ENCODE data around the gene GSTK1. TPM values are rescaled to one million over a fixed set of nuclear protein-coding genes. Genes with fewer than 3 reads are reported as not detected.
A peak's percentile ranks its signal among the peaks of the same experiment; 100 is the strongest.
"Not testable (repeated sequence)": the region's sequence is repeated elsewhere in the genome, so short reads cannot be mapped to it uniquely, and the experiment has no call there.

The GSTK1 gene
- total RNA-seq, 1 donor from 2014 or later, result 112 TPM

- DNase-seq, result no peak
Observed at GRCh38 chr7:143239813-143240212, 23.4 kb upstream of the GSTK1 start.

GRCh38 chr7:143240291-143241168, 22.7 kb upstream of the GSTK1 start:
- DNase-seq, result peak; percentile 90

GRCh38 chr7:143242306-143242705, 20.9 kb upstream of the GSTK1 start:
- DNase-seq, result no peak

GRCh38 chr7:143243111-143243510, 20.1 kb upstream of the GSTK1 start:
- no peak for DNase-seq

GRCh38 chr7:143243614-143244013, 19.6 kb upstream of the GSTK1 start:
- DNase-seq, result no peak

GRCh38 chr7:143244321-143244720, 18.9 kb upstream of the GSTK1 start:
- DNase-seq, result no peak

GRCh38 chr7:143245123-143245522, 18.1 kb upstream of the GSTK1 start:
- peak; percentile 58 for DNase-seq

- DNase-seq, result no peak
Observed at GRCh38 chr7:143247372-143247771, 15.9 kb upstream of the GSTK1 start.

- no peak for DNase-seq
Observed at GRCh38 chr7:143248761-143249354, 14.4 kb upstream of the GSTK1 start.

GRCh38 chr7:143250199-143250598, 13.0 kb upstream of the GSTK1 start:
- DNase-seq, result no peak

- DNase-seq, result no peak
Observed at GRCh38 chr7:143250822-143251221, 12.4 kb upstream of the GSTK1 start.

- DNase-seq, result no peak
Observed at GRCh38 chr7:143252006-143252405, 11.2 kb upstream of the GSTK1 start.

- no peak for DNase-seq
Observed at GRCh38 chr7:143255564-143255963, 7.7 kb upstream of the GSTK1 start.

- no peak for DNase-seq
Observed at GRCh38 chr7:143256325-143256724, 6.9 kb upstream of the GSTK1 start.

GRCh38 chr7:143256932-143257331, 6.3 kb upstream of the GSTK1 start:
- DNase-seq, result no peak

- peak; percentile 33 for DNase-seq
Observed at GRCh38 chr7:143257501-143257900, 5.7 kb upstream of the GSTK1 start.

GRCh38 chr7:143258831-143259230, 4.4 kb upstream of the GSTK1 start:
- DNase-seq, result no peak

- no peak for DNase-seq
Observed at GRCh38 chr7:143259765-143260164, 3.5 kb upstream of the GSTK1 start.

- DNase-seq, result no peak
Observed at GRCh38 chr7:143261901-143262300, 1.3 kb upstream of the GSTK1 start.

- DNase-seq, result not testable (repeated sequence)
Observed at GRCh38 chr7:143264196-143264568, 941 bp downstream of the GSTK1 start.

GRCh38 chr7:143265017-143265693, 1.9 kb downstream of the GSTK1 start:
- DNase-seq, result no peak

- DNase-seq, result no peak
Observed at GRCh38 chr7:143269251-143269650, 6.0 kb downstream of the GSTK1 start.

- DNase-seq, result no peak
Observed at GRCh38 chr7:143271240-143271639, 8.0 kb downstream of the GSTK1 start.

- no peak for DNase-seq
Observed at GRCh38 chr7:143272871-143273270, 9.6 kb downstream of the GSTK1 start.
